H1 (cell line): ENCODE results near the gene MTFP1. TPM values are rescaled to one million over a fixed set of nuclear protein-coding genes. Genes with fewer than 3 reads are reported as not detected.
A peak's percentile ranks its signal among the peaks of the same experiment; 100 is the strongest.

Experiments
- CTCF ChIA-PET: fragments of 300-600 bp; sonication (Branson Sonifier 250); formaldehyde crosslinking; loops from one replicate; lab custom pipeline; 2021; ENCODE audit not compliant: partially characterized antibody; lab: Charles Lee
- POLR2A ChIA-PET: fragments of 300-600 bp; sonication (Branson Sonifier 250); formaldehyde crosslinking; loops from one replicate; lab custom pipeline; 2021; ENCODE audit warnings: inconsistent platforms; ENCODE audit not compliant: partially characterized antibody; lab: Charles Lee
- DNase-seq, 2 experiments: peaks; one replicate each; pipeline versions ENCODE4 v3.0.0 to v3.0.0-alpha.2; 2010 to 2022; ENCODE audit warnings: low spot score in 2 of 2, low read depth in 1 of 2, mixed read lengths in 1 of 2
- FAIRE-seq: peaks from 2 replicates; lab custom pipeline; 2011; peaks lifted over from hg19 to GRCh38; lab: Jason Lieb, UNC
- H2AFZ ChIP-seq: 2 replicates; pipeline ENCODE4 v1.8.1; 2012; ENCODE audit warnings: low read length, inconsistent platforms
- H2AK5ac ChIP-seq: 2 replicates; pipeline ENCODE4 v1.6.1; 2013; ENCODE audit warnings: low read depth, low read length
- H2BK120ac ChIP-seq: replicated peaks from 2 replicates; pipeline ENCODE3; 2013; ENCODE audit warnings: low read depth, low read length, inconsistent platforms
- H2BK12ac ChIP-seq: 2 replicates; pipeline ENCODE4 v1.6.1; 2013; ENCODE audit warnings: low read depth, low read length
- H2BK15ac ChIP-seq: 2 replicates; pipeline ENCODE4 v1.6.1; 2013; ENCODE audit warnings: low read length
- H2BK20ac ChIP-seq: 2 replicates; pipeline ENCODE4 v1.6.1; 2013; ENCODE audit warnings: low read length
- H2BK5ac ChIP-seq: 2 replicates; pipeline ENCODE4 v1.6.1; 2013; ENCODE audit warnings: low read depth, low read length
- H3K14ac ChIP-seq: 2 replicates; pipeline ENCODE4 v1.6.1; 2013; ENCODE audit warnings: inconsistent platforms; ENCODE audit not compliant: insufficient read length
- H3K18ac ChIP-seq: 2 replicates; pipeline ENCODE4 v1.6.1; 2013; ENCODE audit warnings: low read length; ENCODE audit errors: extremely low read depth
- H3K23ac ChIP-seq: 2 replicates; pipeline ENCODE4 v1.6.1; 2013; ENCODE audit warnings: inconsistent platforms; ENCODE audit not compliant: insufficient read length
- H3K23me2 ChIP-seq: 2 replicates; pipeline ENCODE4 v1.6.1; 2013; ENCODE audit warnings: low read depth, low read length
- H3K27ac ChIP-seq: 2 replicates; pipeline ENCODE4 v1.6.1; 2011; ENCODE audit warnings: low read depth, low read length, inconsistent platforms
- H3K27me3 ChIP-seq, 4 experiments: replicated peaks in 1 of 4; 1 replicate in 1 of 4; 2 replicates in 3 of 4; pipeline versions ENCODE4 v1.6.1 to v1.8.1; 2011 to 2013; ENCODE audit warnings: low read length in 3 of 4, mild to moderate bottlenecking in 3 of 4, inconsistent platforms in 2 of 4, mixed read lengths in 2 of 4, moderate library complexity in 1 of 4; ENCODE audit not compliant: control insufficient read depth in 3 of 4, insufficient read depth in 3 of 4; ENCODE audit errors: extremely low read depth in 1 of 4
- H3K36me3 ChIP-seq, 4 experiments: 2 replicates each; pipeline versions ENCODE4 v1.6.1 to v1.8.1; 2011 to 2013; ENCODE audit warnings: mild to moderate bottlenecking in 4 of 4, low read length in 3 of 4, moderate library complexity in 2 of 4, control low read depth in 1 of 4, inconsistent platforms in 1 of 4; ENCODE audit not compliant: insufficient read depth in 4 of 4, control insufficient read depth in 2 of 4
- H3K4ac ChIP-seq: replicated peaks from 2 replicates; pipeline ENCODE3; 2013; ENCODE audit warnings: low read length, low read depth, mixed read lengths, inconsistent platforms; ENCODE audit not compliant: insufficient read length
- H3K4me1 ChIP-seq, 4 experiments: replicated peaks in 1 of 4; 1 replicate in 1 of 4; 2 replicates in 3 of 4; pipeline versions ENCODE4 v1.6.1 to v1.8.1; 2011 to 2013; ENCODE audit warnings: low read length in 3 of 4, inconsistent platforms in 2 of 4, mixed read lengths in 1 of 4; ENCODE audit not compliant: insufficient read depth in 4 of 4, control insufficient read depth in 3 of 4
- H3K4me2 ChIP-seq, 2 experiments: 2 replicates each; pipeline versions ENCODE4 v1.6.1 to v1.8.1; 2011 to 2013; ENCODE audit warnings: low read depth in 2 of 2, low read length in 2 of 2, control low read depth in 1 of 2, inconsistent platforms in 1 of 2, mild to moderate bottlenecking in 1 of 2; ENCODE audit not compliant: insufficient read depth in 1 of 2
- H3K4me3 ChIP-seq, 4 experiments: fragments of 200-600, 300-600 bp in 1 of 4; sonication (generic), shearing (Covaris generic), sonication (Bioruptor Twin) in 1 of 4; 2 replicates each; pipeline versions ENCODE4 v1.5.1 to v1.8.1; 2011 to 2016; ENCODE audit warnings: low read length in 4 of 4, low read depth in 3 of 4, control low read depth in 2 of 4, inconsistent platforms in 2 of 4, mild to moderate bottlenecking in 2 of 4, mixed read lengths in 1 of 4, moderate library complexity in 1 of 4; ENCODE audit not compliant: insufficient read depth in 2 of 4; ENCODE audit errors: extremely low read depth in 1 of 4
- H3K56ac ChIP-seq: replicated peaks from 2 replicates; pipeline ENCODE3; 2013; ENCODE audit warnings: low read depth, mild to moderate bottlenecking, mixed read lengths, low read length, inconsistent platforms; ENCODE audit not compliant: insufficient read length
- H3K79me1 ChIP-seq: 2 replicates; pipeline ENCODE4 v1.6.1; 2013; ENCODE audit warnings: low read depth, low read length, control low read depth
- H3K79me2 ChIP-seq, 2 experiments: 2 replicates each; pipeline versions ENCODE4 v1.6.1 to v1.8.1; 2012 to 2013; ENCODE audit warnings: low read length in 2 of 2, mild to moderate bottlenecking in 2 of 2, inconsistent platforms in 1 of 2; ENCODE audit not compliant: insufficient read depth in 2 of 2, control insufficient read depth in 1 of 2
- H3K9ac ChIP-seq, 4 experiments: replicated peaks in 1 of 4; 1 replicate in 1 of 4; 2 replicates in 3 of 4; pipeline versions ENCODE4 v1.6.1 to v1.8.1; 2011 to 2013; ENCODE audit warnings: low read depth in 3 of 4, low read length in 3 of 4, control low read depth in 2 of 4, mild to moderate bottlenecking in 2 of 4, moderate library complexity in 2 of 4, inconsistent platforms in 1 of 4; ENCODE audit errors: extremely low read depth in 1 of 4
- H3K9me3 ChIP-seq, 2 experiments: 2 replicates each; pipeline versions ENCODE4 v1.6.1 to v1.8.1; 2012 to 2013; ENCODE audit warnings: mild to moderate bottlenecking in 2 of 2, moderate library complexity in 2 of 2, control low read depth in 1 of 2, inconsistent platforms in 1 of 2, low read depth in 1 of 2, low read length in 1 of 2, mixed read lengths in 1 of 2; ENCODE audit not compliant: insufficient read depth in 2 of 2
- H4K20me1 ChIP-seq, 2 experiments: replicated peaks in 1 of 2; 2 replicates each; pipeline versions ENCODE3 to v1.8.1; 2011 to 2013; ENCODE audit warnings: inconsistent platforms in 2 of 2, low read length in 2 of 2, mild to moderate bottlenecking in 1 of 2; ENCODE audit not compliant: insufficient read depth in 2 of 2, control insufficient read depth in 1 of 2
- H4K5ac ChIP-seq: 2 replicates; pipeline ENCODE4 v1.6.1; 2013; ENCODE audit warnings: low read length, low read depth, mixed read lengths, inconsistent platforms; ENCODE audit not compliant: insufficient read length
- H4K8ac ChIP-seq: 2 replicates; pipeline ENCODE4 v1.8.0; 2013; ENCODE audit warnings: mild to moderate bottlenecking, moderate library complexity, low read length, inconsistent platforms; ENCODE audit not compliant: insufficient read depth; ENCODE audit errors: extremely low read depth
- H4K91ac ChIP-seq: replicated peaks from 2 replicates; pipeline ENCODE3; 2013; ENCODE audit warnings: low read length, mixed read lengths, inconsistent platforms; ENCODE audit not compliant: insufficient read length
- BRCA1 ChIP-seq: IDR thresholded peaks from 2 replicates; pipeline ENCODE4 v1.6.1; 2012; ENCODE audit warnings: low read depth, low read length, improper control_type of control experiment
- CBX5 ChIP-seq: fragments of 300-800, 300-1000 bp; sonication (generic); IDR thresholded peaks from 2 replicates; pipeline ENCODE4 v1.7.1; 2016; ENCODE audit warnings: antibody characterized with exemption, low read length, low read depth
- CTBP2 ChIP-seq: IDR thresholded peaks from 2 replicates; pipeline ENCODE4 v1.7.0; 2011; ENCODE audit warnings: borderline replicate concordance, mild to moderate bottlenecking, moderate library complexity, mixed read lengths, low read length; ENCODE audit not compliant: insufficient read depth, insufficient read length
- EZH2 ChIP-seq: fragments of 200-600 bp; sonication (generic); IDR thresholded peaks from 2 replicates; pipeline ENCODE4 v1.7.1; 2012; ENCODE audit warnings: low read depth, mild to moderate bottlenecking, moderate library complexity, low read length, inconsistent platforms; ENCODE audit not compliant: severe bottlenecking
- FOSL1 ChIP-seq: IDR thresholded peaks from 2 replicates; pipeline ENCODE4 v1.6.1; 2011; ENCODE audit warnings: mild to moderate bottlenecking, low read depth, low read length, moderate library complexity; ENCODE audit not compliant: insufficient read depth
- KDM4A ChIP-seq: IDR thresholded peaks from one replicate; pipeline ENCODE4 v1.7.1; 2012; ENCODE audit warnings: low read depth, mild to moderate bottlenecking, moderate library complexity, low read length, inconsistent platforms; ENCODE audit not compliant: severe bottlenecking
- POLR2A ChIP-seq, 2 experiments: IDR thresholded peaks; 1 replicate in 1 of 2; 2 replicates in 1 of 2; pipeline ENCODE4 v1.6.1; 2011; ENCODE audit warnings: low read depth in 2 of 2, low read length in 2 of 2, mild to moderate bottlenecking in 2 of 2; ENCODE audit errors: control extremely low read depth in 1 of 2
- RAD21 ChIP-seq, 2 experiments: IDR thresholded peaks in 1 of 2; conservative IDR thresholded peaks in 1 of 2; 2 replicates each; pipeline ENCODE4 v1.6.1; 2011; ENCODE audit warnings: low read depth in 2 of 2, low read length in 2 of 2, improper control_type of control experiment in 1 of 2, inconsistent platforms in 1 of 2, mild to moderate bottlenecking in 1 of 2, moderate library complexity in 1 of 2
- RBBP5 ChIP-seq: IDR thresholded peaks from 2 replicates; pipeline ENCODE4 v1.7.1; 2012; ENCODE audit warnings: low read depth, mild to moderate bottlenecking, inconsistent platforms, low read length, moderate library complexity, borderline replicate concordance
- RFX5 ChIP-seq: IDR thresholded peaks from 2 replicates; pipeline ENCODE4 v1.6.1; 2011; ENCODE audit warnings: low read depth, low read length, improper control_type of control experiment, borderline replicate concordance
- RNF2 ChIP-seq: fragments of 200-900, 300-1000 bp; sonication (generic); IDR thresholded peaks from 2 replicates; pipeline ENCODE4 v1.7.1; 2016; ENCODE audit warnings: borderline replicate concordance, low read depth, mild to moderate bottlenecking, antibody characterized with exemption, low read length; ENCODE audit not compliant: poor library complexity, severe bottlenecking; ENCODE audit errors: missing control alignments
- ZNF274 ChIP-seq: IDR thresholded peaks from 2 replicates; pipeline ENCODE4 v1.7.0; 2012; ENCODE audit warnings: low read length, borderline replicate concordance; ENCODE audit errors: extremely low read depth
- WGBS, 2 experiments: shearing (Covaris generic) in 1 of 2; methylation state at CpG; one replicate each; pipeline versions ENCODE4 v1.1.6 to v1.1.7; 2013 to 2015; ENCODE audit warnings: low lambda C conversion rate in 2 of 2, mixed read lengths in 2 of 2, inconsistent platforms in 1 of 2, low coverage in 1 of 2, missing lambda C conversion rate in 1 of 2; ENCODE audit not compliant: insufficient replicate concordance in 2 of 2, insufficient coverage in 1 of 2, insufficient read length in 1 of 2; ENCODE audit errors: extremely low coverage in 1 of 2, missing lambda C conversion rate in 1 of 2; 5-methylcytosine and 5-hydroxymethylcytosine counted together
- polyA plus RNA-seq, 7 experiments: library from polyadenylated mRNA; depleted of rRNA in 3 of 7; stranded (reverse) in 5 of 7; unstranded in 2 of 7; fragments of >200 nt in 5 of 7; fragments of 200-250 nt in 2 of 7; gene quantifications; 1 replicate in 5 of 7; 2 replicates in 1 of 7; 4 replicates in 1 of 7; pipeline versions ENCODE4 v1.2.1 to v1.2.3, GENCODE V29; 2011 to 2013; ENCODE audit warnings: missing spikeins in 2 of 7, mixed read lengths in 2 of 7
- total RNA-seq: library from RNA; stranded (reverse); fragmentation: NEBNext Ultra II Directional; extraction: Animal tissue kit (Norgen Biotek cat#: 25700); gene quantifications from 2 replicates; pipeline ENCODE4 v1.2.1, GENCODE V29; 2021

The MTFP1 gene
- total and polyA plus RNA-seq, 2 of the 8 experiments (the other 6 are each of a cell fraction or from before 2014, with no cell fraction given): 59.8 to 98.8 TPM

DNA sequence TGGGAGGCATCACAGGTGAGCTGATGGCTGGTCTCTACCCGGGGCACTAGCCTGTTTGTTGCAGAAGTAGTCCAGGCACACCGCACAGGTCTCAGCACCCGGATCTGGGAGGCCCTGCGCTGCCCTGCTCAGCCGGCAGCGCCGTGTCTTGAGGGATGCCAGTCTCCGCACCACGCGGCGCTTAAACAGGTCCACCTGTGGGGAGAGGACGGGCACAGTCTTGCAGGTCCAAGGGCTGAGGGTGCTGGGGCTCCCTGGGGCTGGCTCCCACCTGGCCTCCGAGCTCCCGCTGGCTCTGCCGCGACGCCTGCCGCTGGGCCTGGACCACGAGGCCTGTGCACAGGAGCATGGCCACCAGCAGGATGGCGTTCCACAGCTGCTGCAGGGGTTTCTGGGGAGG, 45.6 kb upstream of the MTFP1 start:
- ChIA-PET CTCF (interaction anchor here (0.7 to 1.4 kb wide), 2 partner anchors 66 to 92 kb away, joined by 3 to 4 read pairs; no protein-coding TSS in a partner anchor), POLR2A (interaction anchor here (0.6 to 3.6 kb wide), 6 partner anchors 11 to 125 kb away, joined by 3 to 14 read pairs (median 3); no protein-coding TSS in a partner anchor)
- no peaks in the 10 kb centered on the region for H3K9me3 ChIP-seq
- H4K91ac ChIP-seq: no peak overlapping the region
- no peak overlapping the region for H3K56ac ChIP-seq
- H3K27me3 ChIP-seq: no peaks in the 10 kb centered on the region
- no peak overlapping the region for H3K27ac ChIP-seq
- no peak overlapping the region for H3K4ac ChIP-seq
- H3K9ac ChIP-seq: 0 out of 7 replicates have a peak overlapping the region, but pooled peaks of 1 of the 4 experiments have one; percentile 5
- H3K36me3 ChIP-seq: peaks cover 0 to 7% (median 3%) of the 10 kb centered on the region in 4 experiments; a peak in 4 of 8 replicates
- H2BK15ac ChIP-seq: no peak overlapping the region
- no peak overlapping the region for H2BK120ac ChIP-seq
- no peak overlapping the region for H2BK20ac ChIP-seq
- no peak overlapping the region for H2AK5ac ChIP-seq
- no peak for FAIRE-seq
- no peak overlapping the region for H3K4me2 ChIP-seq
- no peak overlapping the region for H3K18ac ChIP-seq
- H2AFZ ChIP-seq: no peak overlapping the region
- 94% methylated on average over 20 of the region's 20 CpGs; no CpG with 5 or more reads in 1 of the 2 experiments for WGBS, 2 experiments
- H3K4me1 ChIP-seq: no peaks in the 10 kb centered on the region
- no peaks in the 10 kb centered on the region for H3K79me2 ChIP-seq
- DNase-seq: no peak
- H2BK5ac ChIP-seq: no peak overlapping the region
- H4K8ac ChIP-seq: no peak overlapping the region
- no peaks in the 10 kb centered on the region for H3K23me2 ChIP-seq
- H3K4me3 ChIP-seq: no peak overlapping the region
- H4K20me1 ChIP-seq: peaks cover 2% of the 10 kb centered on the region in 2 experiments
- no peak overlapping the region for H3K14ac ChIP-seq
- H3K79me1 ChIP-seq: no peaks in the 10 kb centered on the region
- H2BK12ac ChIP-seq: no peak overlapping the region
- no peak overlapping the region for H3K23ac ChIP-seq
- no peak overlapping the region for H4K5ac ChIP-seq
- TF ChIP-seq ZNF274 (no peak), KDM4A (no peak), BRCA1 (no peak), CBX5 (no peak), CTBP2 (no peak), RFX5 (no peak), FOSL1 (no peak), RAD21 (IDR thresholded peaks at IDR 0.05 in 1 of 2, conservative IDR thresholded peaks at IDR 0.05 in 1 of 2; ENCODE audit: low read depth in 2 of 2, low read length in 2 of 2) (no peak), RBBP5 (no peak), RNF2 (no peak), POLR2A (IDR thresholded peaks at IDR 0.05; ENCODE audit: control extremely low read depth in 1 of 2, low read depth in 2 of 2, low read length in 2 of 2) (no peak), EZH2 (no peak)
